B cell (primary cell): ENCODE data around the gene BLOC1S5. TPM values are rescaled to one million over a fixed set of nuclear protein-coding genes. Genes with fewer than 3 reads are reported as not detected.
A peak's percentile ranks its signal among the peaks of the same experiment; 100 is the strongest.

Experiments used
- ATAC-seq: fragments of 200-7000 bp; cut with Tn5 transposase; one replicate; pipeline ENCODE4 v1.10.0; 2021; ENCODE audit warnings: low read depth, mild to moderate bottlenecking, moderate number of reproducible peaks, moderate library complexity
- CTCF ChIA-PET: fragments of 350-600 bp; sonication (Branson Sonifier 250); formaldehyde crosslinking; loops from one replicate; lab custom pipeline; 2021; ENCODE audit warnings: antibody characterized with exemption, inconsistent platforms; lab: Charles Lee
- POLR2A ChIA-PET: fragments of 350-600 bp; sonication (Branson Sonifier 250); formaldehyde crosslinking; loops from one replicate; lab custom pipeline; 2021; ENCODE audit warnings: antibody characterized with exemption; lab: Charles Lee
- DNase-seq: peaks from one replicate; pipeline ENCODE4 v3.0.0; 2013
- H2AFZ ChIP-seq: 2 replicates; pipeline ENCODE4 v1.6.1; 2012; ENCODE audit warnings: mild to moderate bottlenecking, low read depth, low read length; ENCODE audit not compliant: insufficient read depth, poor library complexity, severe bottlenecking
- H3K27ac ChIP-seq, 2 donors: 1 replicate in 1 of 2; 2 replicates in 1 of 2; pipeline ENCODE4 v1.5.1; 2012 to 2013; ENCODE audit warnings: low read length in 2 of 2, mild to moderate bottlenecking in 2 of 2, moderate library complexity in 1 of 2
- H3K27me3 ChIP-seq, 4 experiments: fragments of 200-600 bp in 1 of 4; sonication (generic) in 1 of 4; replicated peaks in 1 of 4; 1 replicate in 2 of 4; 2 replicates in 2 of 4; pipeline versions ENCODE4 v1.6.1 to v1.7.0; 2013 to 2016; ENCODE audit warnings: low read length in 3 of 4, mild to moderate bottlenecking in 2 of 4, mixed read lengths in 1 of 4, moderate library complexity in 1 of 4; ENCODE audit not compliant: insufficient read depth in 4 of 4, control insufficient read depth in 3 of 4; ENCODE audit errors: control extremely low read depth in 1 of 4
- H3K36me3 ChIP-seq, 2 experiments: replicated peaks in 1 of 2; 1 replicate in 1 of 2; 2 replicates in 1 of 2; pipeline versions ENCODE4 v1.6.1 to v1.7.1; 2013; ENCODE audit warnings: low read length in 1 of 2; ENCODE audit not compliant: insufficient read depth in 2 of 2, control insufficient read depth in 1 of 2; ENCODE audit errors: control extremely low read depth in 1 of 2, extremely low read depth in 1 of 2
- H3K4me1 ChIP-seq, 2 donors: fragments of 200-600 bp in 1 of 2; sonication (generic) in 1 of 2; 1 replicate in 1 of 2; 2 replicates in 1 of 2; pipeline versions ENCODE4 v1.5.1 to v1.6.1; 2013 to 2017; ENCODE audit warnings: low read length in 2 of 2; ENCODE audit not compliant: control insufficient read depth in 2 of 2, insufficient read depth in 2 of 2
- H3K4me2 ChIP-seq: replicated peaks from 2 replicates; pipeline ENCODE3; 2012; ENCODE audit warnings: mild to moderate bottlenecking, low read depth, low read length; ENCODE audit not compliant: poor library complexity, severe bottlenecking
- H3K4me3 ChIP-seq, 5 experiments: fragments of 200-600 bp in 1 of 5; sonication (generic) in 1 of 5; 1 replicate in 3 of 5; 2 replicates in 2 of 5; pipeline versions ENCODE4 v1.5.1 to v1.7.0; 2011 to 2016; ENCODE audit warnings: low read length in 4 of 5, mild to moderate bottlenecking in 4 of 5, low read depth in 2 of 5, control low read depth in 1 of 5, moderate library complexity in 1 of 5; ENCODE audit not compliant: insufficient read depth in 1 of 5; ENCODE audit errors: control extremely low read depth in 1 of 5, extremely low read depth in 1 of 5
- H3K79me2 ChIP-seq: fragments of 200-600 bp; sonication (generic); one replicate; pipeline ENCODE4 v1.6.0; 2016; ENCODE audit warnings: low read length; ENCODE audit not compliant: control insufficient read depth, insufficient read depth
- H3K9ac ChIP-seq: fragments of 200-600 bp; sonication (generic); 2 replicates; pipeline ENCODE4 v1.6.1; 2017; ENCODE audit warnings: mild to moderate bottlenecking, low read length, moderate library complexity
- H3K9me3 ChIP-seq, 3 donors: one replicate each; pipeline versions ENCODE4 v1.6.1 to v1.7.1; 2013; ENCODE audit warnings: low read length in 2 of 3; ENCODE audit not compliant: control insufficient read depth in 2 of 3, insufficient read depth in 1 of 3; ENCODE audit errors: control extremely low read depth in 1 of 3
- H4K20me1 ChIP-seq: 2 replicates; pipeline ENCODE4 v1.6.0; 2012; ENCODE audit warnings: mild to moderate bottlenecking, low read length; ENCODE audit not compliant: insufficient read depth, control insufficient read depth, poor library complexity, severe bottlenecking
- H3K27ac Mint-ChIP-seq: one replicate; pipeline ENCODE4 v1.8.0; 2021; ENCODE audit warnings: mixed read lengths
- H3K27me3 Mint-ChIP-seq: one replicate; pipeline ENCODE4 v1.8.0; 2021; ENCODE audit warnings: mixed read lengths
- H3K4me1 Mint-ChIP-seq: one replicate; pipeline ENCODE4 v1.8.0; 2021; ENCODE audit warnings: mixed read lengths
- H3K4me3 Mint-ChIP-seq: one replicate; pipeline ENCODE4 v1.8.0; 2021; ENCODE audit warnings: mixed read lengths
- H3K9me3 Mint-ChIP-seq: one replicate; pipeline ENCODE4 v1.8.0; 2022; ENCODE audit warnings: mixed read lengths; ENCODE audit not compliant: insufficient read depth
- EZH2 ChIP-seq: IDR thresholded peaks from 2 replicates; pipeline ENCODE4 v1.6.1; 2012; ENCODE audit warnings: borderline replicate concordance, low read depth, mild to moderate bottlenecking, moderate library complexity, low read length; ENCODE audit not compliant: insufficient read depth, poor library complexity, severe bottlenecking
- WGBS: methylation state at CpG from one replicate; pipeline ENCODE4 v1.1.5; 2013; ENCODE audit warnings: missing lambda C conversion rate; ENCODE audit not compliant: insufficient coverage; 5-methylcytosine and 5-hydroxymethylcytosine counted together
- intact Hi-C: fragments of 100-400 bp; cut with micrococcal nuclease; formaldehyde crosslinking; loops from one replicate; pipeline ENCODE4 v1.10.0; 2022
- polyA plus RNA-seq: library from polyadenylated mRNA; depleted of rRNA; stranded (reverse); fragments of >200 nt; gene quantifications from 2 replicates; pipeline ENCODE4 v1.2.3, GENCODE V29; 2012
- total RNA-seq, 2 donors: library from RNA; stranded (reverse); fragments of 120-200 nt in 1 of 2; gene quantifications; 1 replicate in 1 of 2; 2 replicates in 1 of 2; pipeline versions ENCODE4 v1.2.3 to v1.2.4, GENCODE V29; 2013 to 2022
- TF ChIP-seq, protein P1 (sequence below): fragments of 200-600 bp; IDR thresholded peaks from one replicate; pipeline ENCODE4 v1.8.0; 2022; ENCODE audit warnings: antibody characterized with exemption, mild to moderate bottlenecking

The BLOC1S5 gene
- total and polyA plus RNA-seq, 2 donors (not counting 1 experiment from before 2014, with no cell fraction given), result 5.2 to 18.8 TPM

- no peak for TF ChIP-seq EZH2
- TF ChIP-seq, protein P1, sequence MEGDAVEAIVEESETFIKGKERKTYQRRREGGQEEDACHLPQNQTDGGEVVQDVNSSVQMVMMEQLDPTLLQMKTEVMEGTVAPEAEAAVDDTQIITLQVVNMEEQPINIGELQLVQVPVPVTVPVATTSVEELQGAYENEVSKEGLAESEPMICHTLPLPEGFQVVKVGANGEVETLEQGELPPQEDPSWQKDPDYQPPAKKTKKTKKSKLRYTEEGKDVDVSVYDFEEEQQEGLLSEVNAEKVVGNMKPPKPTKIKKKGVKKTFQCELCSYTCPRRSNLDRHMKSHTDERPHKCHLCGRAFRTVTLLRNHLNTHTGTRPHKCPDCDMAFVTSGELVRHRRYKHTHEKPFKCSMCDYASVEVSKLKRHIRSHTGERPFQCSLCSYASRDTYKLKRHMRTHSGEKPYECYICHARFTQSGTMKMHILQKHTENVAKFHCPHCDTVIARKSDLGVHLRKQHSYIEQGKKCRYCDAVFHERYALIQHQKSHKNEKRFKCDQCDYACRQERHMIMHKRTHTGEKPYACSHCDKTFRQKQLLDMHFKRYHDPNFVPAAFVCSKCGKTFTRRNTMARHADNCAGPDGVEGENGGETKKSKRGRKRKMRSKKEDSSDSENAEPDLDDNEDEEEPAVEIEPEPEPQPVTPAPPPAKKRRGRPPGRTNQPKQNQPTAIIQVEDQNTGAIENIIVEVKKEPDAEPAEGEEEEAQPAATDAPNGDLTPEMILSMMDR, result no peak
- Histone ChIP-seq H3K4me2 (no peak overlapping the region), H3K36me3 (no peaks in the 10 kb centered on the region), H3K4me3 (no peak overlapping the region), H3K9ac (no peak overlapping the region), H4K20me1 (no peaks in the 10 kb centered on the region), H2AFZ (no peak overlapping the region), H3K4me1 (peaks cover 7 to 10% of the 10 kb centered on the region in 2 donors), H3K27ac (no peak overlapping the region), H3K9me3 (no peaks in the 10 kb centered on the region), H3K27me3 (no peaks in the 10 kb centered on the region), H3K79me2 (no peaks in the 10 kb centered on the region)
- no peak overlapping the region for H3K4me3 Mint-ChIP-seq
- WGBS, result 86% methylated on average over 3 of the region's 4 CpGs
- H3K4me1 Mint-ChIP-seq, result peaks cover 13% of the 10 kb centered on the region
- POLR2A ChIA-PET, result no interaction called here
- no peaks in the 10 kb centered on the region for H3K9me3 Mint-ChIP-seq
- no peaks in the 10 kb centered on the region for H3K27me3 Mint-ChIP-seq
- DNase-seq (no peak), ATAC-seq (no peak)
- H3K27ac Mint-ChIP-seq, result no peak overlapping the region
- intact Hi-C loops, result no loop called here
- CTCF ChIA-PET, result interaction anchor here (0.6 kb wide), 1 partner anchor 20 kb away, joined by 3 read pairs; no protein-coding TSS in a partner anchor
These were observed 5.0 kb upstream of the BLOC1S5 start for GRCh38 chr6:8069151-8069550.

DNA sequence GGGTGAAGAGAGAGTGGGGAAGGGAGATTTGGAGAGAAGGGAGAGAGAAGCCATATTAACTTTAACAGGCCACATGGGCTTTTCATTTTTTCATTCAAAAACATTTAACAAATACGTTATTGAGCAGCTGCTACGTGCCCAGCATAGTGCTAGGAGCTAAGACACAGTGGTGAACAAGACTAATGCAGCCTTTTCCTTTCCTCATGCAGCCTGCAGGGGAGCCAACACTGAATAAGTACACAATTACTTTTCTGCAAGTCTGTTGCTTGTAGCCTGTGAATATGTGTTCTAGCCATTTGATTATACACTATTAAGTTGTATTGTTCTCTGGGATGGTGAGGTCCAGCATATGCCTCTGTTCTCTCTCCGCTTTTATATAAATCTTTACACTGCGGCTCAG is 1.9 kb upstream of the BLOC1S5 start:
- Histone ChIP-seq H3K79me2 (no peaks in the 10 kb centered on the region), H3K9me3 (no peaks in the 10 kb centered on the region), H3K27ac (no peak overlapping the region), H3K4me3 (no peak overlapping the region), H3K9ac (no peak overlapping the region), H4K20me1 (no peaks in the 10 kb centered on the region), H3K4me1 (peaks cover 7 to 15% of the 10 kb centered on the region in 2 donors), H3K36me3 (peaks cover 0 to 5% of the 10 kb centered on the region in 2 experiments), H3K4me2 (no peak overlapping the region), H3K27me3 (no peaks in the 10 kb centered on the region), H2AFZ (peak overlapping the region; percentile 84)
- POLR2A ChIA-PET, result no interaction called here
- DNase-seq, result no peak
- intact Hi-C loops, result no loop called here
- 100% methylated on average over 2 of the region's 4 CpGs for WGBS
- no peak overlapping the region for H3K4me3 Mint-ChIP-seq
- TF ChIP-seq, protein P1, result no peak
- no peak for TF ChIP-seq EZH2
- H3K4me1 Mint-ChIP-seq, result peaks cover 19% of the 10 kb centered on the region
- H3K9me3 Mint-ChIP-seq, result no peaks in the 10 kb centered on the region
- CTCF ChIA-PET, result interaction anchor here (1.1 kb wide), 1 partner anchor 35 kb away, joined by 3 read pairs; no protein-coding TSS in a partner anchor
- H3K27ac Mint-ChIP-seq, result no peak overlapping the region
- ATAC-seq, result no peak
- no peaks in the 10 kb centered on the region for H3K27me3 Mint-ChIP-seq
